ENCODE data around the gene CAMK1D.

GRCh38 chr10:12474727-12475412, 125.5 kb downstream of the CAMK1D start:
- TF ChIP-seq CTCF (IDR thresholded peaks at IDR 0.05 in 4 of 5, conservative IDR thresholded peaks at IDR 0.05 in 1 of 5) (no peak), POLR2A (IDR thresholded peaks at IDR 0.05) (no peak)

Measured in gastrocnemius medialis (tissue), 4 donors.